ENCODE results near the gene TMSB15B. TPM values are rescaled to one million over a fixed set of nuclear protein-coding genes. Genes with fewer than 3 reads are reported as not detected.
A peak's percentile ranks its signal among the peaks of the same experiment; 100 is the strongest.
"Not testable (repeated sequence)": the region's sequence is repeated elsewhere in the genome, so short reads cannot be mapped to it uniquely, and the experiment has no call there.

The TMSB15B gene
- 4.9 TPM for polyA plus RNA-seq (2012; ENCODE audit: insufficient read depth, insufficient read length)

DNA sequence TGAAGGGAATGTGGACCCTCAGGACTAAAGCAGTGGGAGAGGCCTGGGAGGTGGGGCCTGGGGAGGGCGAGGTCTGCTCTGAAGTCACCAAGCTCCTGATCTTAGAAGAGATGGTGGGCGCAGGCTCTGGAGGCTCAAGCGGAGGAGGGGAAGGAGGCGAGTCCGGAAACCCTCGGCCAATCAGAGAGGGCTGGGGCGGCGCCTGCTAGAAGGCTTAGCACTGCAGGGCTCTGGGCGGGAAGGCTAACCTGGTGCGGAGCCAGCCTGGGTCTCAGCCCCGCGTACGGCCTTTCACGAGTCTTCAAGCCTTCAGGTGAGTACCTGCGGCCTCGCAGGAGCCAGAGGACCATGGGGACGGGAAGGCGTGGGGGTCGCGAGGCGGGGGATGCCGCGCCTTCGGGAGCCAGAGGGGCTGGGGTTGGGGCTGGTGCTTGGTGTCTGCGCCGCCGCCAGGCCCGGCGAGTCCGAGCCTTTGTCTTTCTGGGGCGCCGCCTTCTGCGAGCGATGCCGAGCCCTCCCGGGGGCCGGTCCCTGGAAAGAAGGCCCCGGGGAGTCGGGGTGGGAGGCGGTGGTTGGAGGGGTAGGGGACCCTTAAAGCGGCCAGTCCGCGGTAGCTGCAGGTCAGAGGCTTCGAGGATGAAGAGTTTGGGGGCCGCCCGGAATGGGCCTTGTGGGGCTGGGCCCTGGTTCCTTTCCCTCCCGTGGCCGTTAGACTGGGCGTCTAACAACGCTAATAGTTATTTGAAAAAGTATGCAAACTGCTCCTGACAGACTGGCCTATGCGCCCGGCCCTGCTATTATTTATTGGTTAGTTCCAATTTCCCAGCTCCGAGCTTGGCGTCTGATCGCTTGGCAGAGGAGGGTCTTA, at the start of gene TMSB15B:
Gene TMSB15B (plus strand): TSS at position 217 of the 868 bp plus-strand sequence.
- not testable (repeated sequence) for DNase-seq (ENCODE audit: low read depth, low spot score); H3K4me3 ChIP-seq (ENCODE audit: low read length)

DNA sequence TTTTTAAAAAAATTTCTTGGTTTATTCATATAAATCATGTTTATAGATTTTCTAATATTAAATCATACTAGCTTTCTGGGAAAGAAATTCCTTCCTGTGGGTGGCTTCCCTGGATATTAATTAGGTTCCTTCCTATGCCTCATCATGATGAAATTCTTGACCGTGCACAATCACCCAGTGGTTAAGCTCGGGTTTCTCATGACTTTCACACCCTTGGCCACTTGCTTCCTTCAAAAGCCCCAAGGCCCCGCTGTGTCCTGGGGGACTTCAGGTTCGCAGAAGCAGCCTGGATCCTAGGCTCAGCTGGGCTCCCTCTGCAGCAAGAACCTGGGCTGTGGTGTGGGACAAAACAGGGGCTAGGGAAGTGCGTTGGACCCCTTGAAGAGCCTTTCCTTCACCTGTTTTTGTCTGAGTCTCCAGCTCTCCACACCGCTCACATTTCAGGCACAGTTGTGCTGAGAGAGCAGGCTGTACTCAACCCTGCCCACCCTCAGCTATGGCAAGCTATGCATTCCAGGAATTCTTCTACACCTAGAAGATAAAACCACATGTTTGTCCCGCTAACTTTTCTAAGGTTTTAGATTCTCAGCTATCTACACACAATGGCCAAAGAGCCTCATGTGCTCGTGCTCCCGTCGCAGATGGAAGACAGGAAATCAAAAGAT, 48.9 kb upstream of the TMSB15B start:
- H3K4me3 ChIP-seq (ENCODE audit: low read length) = no peak overlapping the region
- DNase-seq (ENCODE audit: low read depth, low spot score) = no peak

DNA sequence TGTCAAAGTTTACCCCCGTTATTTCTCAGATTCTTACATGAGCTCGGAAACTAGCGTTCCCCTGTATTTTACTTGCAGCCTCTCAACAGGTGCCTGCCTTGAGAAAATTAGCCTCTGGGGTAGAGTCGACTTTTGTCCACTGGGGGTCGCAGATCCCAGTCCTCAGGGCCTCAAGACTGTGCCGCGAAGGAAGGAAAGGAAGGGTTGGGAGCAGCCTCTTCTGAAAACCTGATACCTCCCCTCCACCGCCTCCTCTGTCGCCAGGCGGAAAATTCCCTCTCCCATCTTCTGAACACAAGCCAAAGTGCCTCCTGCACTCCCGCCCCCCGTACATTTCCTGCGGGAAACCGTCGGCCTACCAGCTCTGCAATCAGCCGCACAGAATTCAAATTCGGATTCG, 44.4 kb upstream of the TMSB15B start:
- H3K4me3 ChIP-seq (ENCODE audit: low read length) = peak overlapping the region; percentile 67
- peak; percentile 74 for DNase-seq (ENCODE audit: low read depth, low spot score)

DNA sequence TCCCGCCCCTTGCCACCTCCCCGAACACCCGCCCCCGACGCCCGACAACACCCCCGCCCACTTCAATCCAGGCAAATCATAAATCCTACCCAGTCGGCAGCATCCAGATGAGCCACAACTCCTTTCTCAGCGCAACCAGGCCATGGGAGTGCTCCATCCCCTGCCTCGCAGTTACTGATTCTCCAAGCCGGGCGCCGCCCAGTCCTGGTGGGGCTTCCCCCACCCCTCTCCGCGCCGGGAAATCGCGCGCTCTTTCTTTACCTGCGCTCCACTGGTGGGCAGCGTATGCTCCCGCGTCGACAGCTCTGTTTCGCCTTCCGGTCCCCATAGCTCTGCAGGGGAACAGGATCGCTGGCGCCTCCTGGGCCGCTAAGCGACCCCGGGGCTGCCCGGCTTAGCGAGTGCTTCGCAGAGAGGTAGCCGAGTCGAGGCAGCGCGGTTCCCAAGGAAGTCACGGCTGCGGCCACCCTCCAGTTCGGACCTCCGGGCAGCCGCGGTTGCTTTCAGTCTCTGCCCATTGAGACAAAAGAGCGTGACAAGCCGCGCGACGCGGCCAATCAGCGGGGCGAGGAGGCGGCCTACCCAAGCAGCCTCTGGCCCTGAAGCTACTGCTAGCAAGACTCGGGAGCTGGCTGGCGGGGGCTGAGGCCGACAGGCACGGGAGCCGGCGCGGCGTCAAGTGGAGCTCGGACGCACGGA, 43.7 kb upstream of the TMSB15B start:
- peak; percentile 61 for DNase-seq (ENCODE audit: low read depth, low spot score)

DNA sequence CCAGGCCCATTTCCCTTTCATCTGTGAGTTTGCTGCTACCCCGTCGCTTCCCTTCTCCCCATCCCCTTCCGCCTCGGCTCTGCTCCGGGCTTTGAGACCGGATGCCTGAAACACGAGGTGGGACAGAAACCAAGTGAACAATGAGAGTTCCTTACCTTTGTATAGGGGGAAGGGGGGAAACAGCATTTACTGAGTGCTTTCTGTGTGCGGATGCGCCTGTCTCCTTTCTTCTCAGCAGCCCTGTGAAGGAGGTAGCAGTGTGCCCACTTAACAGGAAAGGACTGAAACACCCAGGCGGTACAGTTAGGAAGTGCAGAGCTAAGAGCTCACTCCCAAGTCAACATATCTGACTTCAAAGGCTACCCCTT, 43.2 kb upstream of the TMSB15B start:
- peak overlapping the region; percentile 67 for H3K4me3 ChIP-seq (ENCODE audit: low read length)
- DNase-seq (ENCODE audit: low read depth, low spot score) = peak; percentile 77

More for the DNA sequence above, 43.7 kb upstream of the TMSB15B start:
- H3K4me3 ChIP-seq (ENCODE audit: low read length) = peak overlapping the region; percentile 67

DNA sequence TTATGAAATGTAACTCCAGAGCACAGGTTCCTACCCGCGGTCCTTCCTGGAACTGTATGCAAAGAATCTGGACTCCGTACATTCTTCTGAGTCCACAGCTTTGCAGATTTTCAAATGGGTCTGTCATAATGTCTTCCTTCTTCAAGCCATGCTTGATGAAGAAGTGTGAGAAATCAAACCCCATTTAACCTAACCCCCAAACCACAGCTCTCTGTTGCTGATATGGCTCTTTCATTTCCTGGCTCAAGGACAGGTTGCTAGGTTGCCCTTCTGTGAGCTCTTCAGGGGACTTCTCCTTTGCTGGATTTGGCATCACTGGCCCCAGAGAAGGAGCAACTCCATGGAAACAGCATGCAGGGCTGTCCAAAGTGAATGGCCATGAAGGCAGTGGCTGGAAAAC, 41.9 kb upstream of the TMSB15B start:
- H3K4me3 ChIP-seq (ENCODE audit: low read length) = peak overlapping the region; percentile 67
- peak; percentile 8 for DNase-seq (ENCODE audit: low read depth, low spot score)

DNA sequence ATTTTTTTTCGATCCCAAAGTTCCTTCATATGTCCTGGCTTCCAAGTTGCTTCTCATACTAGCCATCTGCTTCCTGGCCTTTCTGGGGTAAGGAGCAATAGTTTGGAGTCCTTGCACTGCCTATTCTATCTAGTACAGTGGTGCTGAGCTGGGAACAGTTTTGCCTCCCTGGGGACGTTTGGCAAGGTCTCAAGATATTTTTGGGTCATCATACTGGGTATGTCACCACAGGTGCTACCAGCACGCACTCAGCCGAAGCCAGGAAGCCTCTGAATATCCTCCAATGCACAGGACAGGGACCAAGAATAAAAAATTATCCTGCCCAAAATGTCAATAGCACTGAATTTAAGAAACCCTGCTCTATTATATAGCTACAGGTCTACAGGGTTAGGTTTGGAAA, 35.4 kb upstream of the TMSB15B start:
- no peak for DNase-seq (ENCODE audit: low read depth, low spot score)
- no peak overlapping the region for H3K4me3 ChIP-seq (ENCODE audit: low read length)

DNA sequence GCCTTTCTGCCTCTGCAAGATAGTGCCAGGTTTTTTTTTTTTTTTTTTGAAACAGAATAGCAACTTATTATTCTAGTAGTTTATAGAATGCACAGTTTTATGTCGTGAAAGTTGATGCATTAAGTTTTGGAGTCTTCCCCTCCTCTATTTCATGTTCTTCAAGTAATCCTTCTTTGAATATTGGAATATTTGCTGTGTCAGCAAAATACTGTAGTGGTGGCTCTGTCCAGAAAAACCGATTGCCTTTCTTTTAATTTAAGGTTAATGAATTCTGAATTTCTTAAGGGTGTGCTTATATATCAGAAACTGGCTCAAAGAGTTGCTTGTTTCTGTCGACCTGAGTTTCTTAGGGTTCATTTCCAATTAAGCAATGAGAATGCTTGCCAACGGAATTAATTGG, 34.8 kb upstream of the TMSB15B start:
- no peak overlapping the region for H3K4me3 ChIP-seq (ENCODE audit: low read length)
- no peak for DNase-seq (ENCODE audit: low read depth, low spot score)

DNA sequence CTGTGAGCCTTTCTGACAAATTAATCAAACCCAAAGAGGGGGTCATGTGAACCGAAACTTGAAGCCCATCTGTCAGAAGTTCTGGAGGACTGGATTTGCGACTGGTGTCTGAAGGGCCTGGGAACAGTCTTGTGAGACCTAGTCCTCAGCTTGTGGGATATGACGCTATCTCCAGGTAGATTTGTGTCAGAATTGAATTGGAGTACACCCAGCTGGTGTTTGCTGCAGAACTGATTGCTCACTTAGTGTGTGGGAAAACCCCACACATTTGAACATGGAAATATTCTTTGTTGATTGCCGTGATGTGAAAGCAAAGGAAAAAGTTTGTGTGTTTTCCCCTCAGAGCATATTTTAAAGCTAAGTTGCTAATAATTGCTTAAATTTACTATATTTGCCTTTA, 30.3 kb upstream of the TMSB15B start:
- no peak for DNase-seq (ENCODE audit: low read depth, low spot score)
- H3K4me3 ChIP-seq (ENCODE audit: low read length) = no peak overlapping the region

DNA sequence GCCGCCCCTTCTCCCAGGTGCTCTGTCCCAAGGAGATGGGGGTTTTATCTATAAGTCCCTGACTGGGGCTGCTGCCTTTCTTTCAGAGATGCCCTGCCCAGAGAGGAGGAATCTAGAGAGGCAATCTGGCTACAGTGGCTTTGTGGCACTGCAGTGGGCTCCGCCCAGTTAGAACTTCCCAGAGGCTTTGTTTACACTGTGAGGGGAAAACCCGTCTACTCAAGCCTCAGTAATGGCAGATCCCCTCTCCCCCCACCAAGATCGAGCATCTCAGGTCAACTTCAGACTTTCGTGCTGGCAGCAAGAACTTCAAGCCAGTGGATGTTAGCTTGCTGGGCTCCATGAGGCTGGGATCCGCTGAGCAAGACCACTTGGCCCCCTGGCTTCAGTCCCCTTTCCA, 22.2 kb upstream of the TMSB15B start:
- not testable (repeated sequence) for H3K4me3 ChIP-seq (ENCODE audit: low read length)

DNA sequence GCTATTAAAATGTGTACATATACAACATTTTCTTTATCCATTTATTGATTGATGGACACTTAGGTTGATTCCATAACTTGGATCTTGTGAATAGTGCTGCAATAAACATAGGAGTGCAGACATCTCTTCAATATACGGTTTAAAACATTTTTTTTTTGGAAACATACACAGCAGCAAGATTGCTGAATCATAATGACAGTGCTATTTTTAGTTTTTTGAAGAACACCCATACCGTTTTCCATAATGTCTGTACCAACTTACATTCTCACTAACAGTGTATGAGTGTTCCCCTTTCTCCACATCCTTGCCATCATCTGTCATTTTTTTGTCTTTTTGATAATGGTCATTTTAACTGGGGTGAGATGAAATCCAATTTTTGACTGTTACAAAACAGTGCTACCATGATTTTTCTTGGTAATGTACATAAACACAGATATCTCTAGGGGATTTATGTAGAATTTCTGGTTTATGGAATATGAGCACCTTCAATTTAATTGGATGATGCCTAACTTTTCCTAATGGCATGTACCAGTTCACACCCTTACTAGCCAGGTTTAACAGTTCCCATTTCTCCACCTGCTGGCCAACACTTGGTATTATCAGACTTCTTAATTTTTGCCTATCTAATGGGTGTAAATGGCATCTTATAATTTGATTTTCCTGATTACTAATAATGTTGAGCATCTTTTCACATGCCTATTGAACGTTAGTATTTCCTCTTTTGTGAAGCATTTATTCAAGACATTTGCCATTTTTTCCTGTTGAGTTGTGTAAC, 21.0 kb upstream of the TMSB15B start:
- H3K4me3 ChIP-seq (ENCODE audit: low read length) = no peak overlapping the region
- peak; percentile 33 for DNase-seq (ENCODE audit: low read depth, low spot score)

More for the DNA sequence above, 22.2 kb upstream of the TMSB15B start:
- DNase-seq (ENCODE audit: low read depth, low spot score) = not testable (repeated sequence)

DNA sequence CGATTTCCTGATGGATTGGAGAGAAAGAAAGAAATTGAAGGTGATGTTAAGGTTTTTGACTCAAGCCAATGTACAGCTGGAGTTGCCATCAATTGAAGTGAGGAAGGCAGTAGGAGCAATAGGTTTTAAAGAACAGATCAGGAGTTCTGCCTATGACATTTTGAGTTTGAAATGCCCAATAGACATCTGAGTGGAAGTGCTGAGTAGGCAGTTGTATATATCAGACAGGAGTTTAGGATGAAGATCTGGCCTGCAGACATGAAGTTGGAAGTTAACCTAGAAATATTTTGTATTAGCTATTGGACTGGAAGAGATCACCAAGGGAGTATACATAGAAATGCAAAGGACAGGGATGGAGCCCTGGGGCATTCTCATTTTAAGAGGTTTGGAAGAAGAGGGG, 12.9 kb upstream of the TMSB15B start:
- no peak for DNase-seq (ENCODE audit: low read depth, low spot score)
- H3K4me3 ChIP-seq (ENCODE audit: low read length) = no peak overlapping the region

DNA sequence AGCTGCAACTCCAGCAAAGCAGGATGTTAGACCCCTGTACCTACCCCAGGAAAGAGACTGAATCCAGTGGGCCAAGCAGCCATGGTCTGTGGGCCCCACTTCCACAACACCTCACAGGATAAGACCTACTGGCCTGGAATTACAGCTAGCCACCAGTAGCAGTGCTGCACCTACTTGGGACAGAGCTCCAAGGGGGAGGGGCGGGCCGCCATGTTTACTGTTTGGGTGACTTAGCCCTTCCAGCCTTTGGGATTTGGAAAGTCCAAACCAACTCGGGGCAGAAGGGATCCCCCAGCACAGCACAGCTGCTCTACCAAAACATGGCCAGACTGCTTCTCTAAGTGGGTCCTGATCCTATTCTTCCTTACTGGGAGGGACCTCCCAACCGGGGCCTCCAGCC, 9.1 kb upstream of the TMSB15B start:
- DNase-seq (ENCODE audit: low read depth, low spot score) = no peak

DNA sequence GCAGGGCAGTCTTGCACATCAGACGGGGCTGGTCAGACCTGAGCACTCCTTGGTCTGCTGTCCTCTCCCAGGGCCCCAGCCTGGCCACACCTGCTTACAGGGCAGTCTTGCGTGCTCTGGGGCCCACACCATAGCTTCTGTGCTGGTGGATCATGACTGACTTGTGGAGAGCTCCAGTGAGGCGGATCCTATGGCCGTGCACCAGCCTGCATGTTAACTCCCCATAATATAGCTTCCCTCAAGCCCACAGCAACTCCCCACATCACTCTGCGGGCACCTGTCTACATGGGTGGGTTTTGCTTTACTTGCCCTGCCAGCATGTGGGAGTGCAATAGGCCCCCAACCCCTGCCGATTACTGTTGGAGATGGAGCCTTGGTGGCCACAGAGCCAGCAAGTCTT, 8.2 kb upstream of the TMSB15B start:
- no peak overlapping the region for H3K4me3 ChIP-seq (ENCODE audit: low read length)
- DNase-seq (ENCODE audit: low read depth, low spot score) = no peak

More for the DNA sequence above, 9.1 kb upstream of the TMSB15B start:
- no peak overlapping the region for H3K4me3 ChIP-seq (ENCODE audit: low read length)

DNA sequence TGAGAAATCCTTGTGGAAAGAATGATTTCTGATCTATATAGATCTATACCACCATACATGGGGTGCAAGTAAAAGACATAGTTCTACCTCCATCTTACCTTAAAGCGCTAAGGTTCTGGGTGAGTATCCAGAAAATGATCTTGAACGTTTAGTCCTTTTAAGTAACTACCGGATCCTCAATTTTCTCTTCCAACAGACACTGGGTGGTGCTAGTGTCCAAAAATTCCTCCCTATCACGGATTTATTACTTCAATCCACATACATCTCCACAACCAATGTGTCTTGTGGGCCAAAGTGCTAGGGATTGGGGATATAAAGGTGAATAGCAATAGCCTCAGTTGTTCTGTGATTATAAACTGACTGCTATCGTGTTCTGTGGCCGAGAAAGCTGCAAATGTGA, 1.8 kb upstream of the TMSB15B start:
- not testable (repeated sequence) for H3K4me3 ChIP-seq (ENCODE audit: low read length); DNase-seq (ENCODE audit: low read depth, low spot score)

DNA sequence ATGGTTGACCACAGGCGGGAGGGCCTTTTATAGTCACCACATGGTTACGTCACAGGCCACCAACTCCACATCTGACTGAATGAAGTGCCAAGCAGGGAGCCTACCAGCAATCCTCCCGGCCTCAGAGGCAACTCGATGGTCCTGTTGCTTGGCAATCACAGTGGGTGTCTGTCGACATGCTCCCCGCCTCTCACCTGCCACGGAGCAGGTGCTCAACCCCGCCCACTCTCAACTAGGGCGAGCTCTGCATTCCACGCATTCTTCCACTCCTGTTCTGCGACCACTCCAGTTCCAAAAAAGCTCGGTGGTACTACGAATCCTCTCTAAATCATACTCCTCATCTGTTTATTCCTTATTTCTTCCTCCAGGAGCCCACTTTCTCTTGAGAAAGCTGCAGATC, 21.1 kb downstream of the TMSB15B start:
- H3K4me3 ChIP-seq (ENCODE audit: low read length); DNase-seq (ENCODE audit: low read depth, low spot score): not testable (repeated sequence)

DNA sequence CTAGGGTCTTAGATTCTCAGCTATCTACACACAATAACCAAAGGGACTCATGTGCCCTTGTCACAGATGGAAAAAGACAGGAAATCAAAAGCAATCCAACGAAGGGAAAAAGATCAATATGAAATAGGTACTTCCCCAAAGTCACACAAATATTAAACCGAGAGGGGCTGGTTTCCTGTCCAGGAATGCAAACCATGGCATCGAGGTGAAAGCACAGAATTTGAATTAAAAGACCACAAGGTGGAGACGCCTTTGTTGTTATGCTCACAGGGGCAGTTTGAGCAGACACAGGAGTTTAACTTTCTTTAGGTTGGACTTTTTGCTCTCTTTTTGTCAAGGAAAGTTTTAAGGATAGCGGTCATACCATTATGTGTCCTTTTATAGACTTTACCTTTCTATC, 36.8 kb downstream of the TMSB15B start:
- no peak overlapping the region for H3K4me3 ChIP-seq (ENCODE audit: low read length)
- DNase-seq (ENCODE audit: low read depth, low spot score) = no peak

DNA sequence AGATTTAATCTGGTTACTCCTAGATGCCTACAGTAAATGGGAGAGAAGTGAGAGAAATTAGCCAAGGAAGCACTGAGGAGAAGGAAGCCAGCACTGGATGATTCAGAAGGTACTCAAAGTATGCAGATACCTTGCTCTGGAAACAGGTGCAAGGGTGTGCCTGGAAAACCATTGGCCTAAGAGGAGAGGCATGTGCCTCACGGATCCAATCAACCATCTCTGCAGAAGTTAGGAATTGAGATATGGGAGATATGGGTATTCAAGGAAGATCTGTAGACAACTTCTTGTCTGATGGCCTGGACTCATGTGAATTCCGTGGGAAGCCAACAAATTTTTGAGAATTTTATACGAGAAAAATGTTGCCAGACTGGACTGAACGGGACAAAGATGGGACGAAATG, 46.4 kb downstream of the TMSB15B start:
- DNase-seq (ENCODE audit: low read depth, low spot score) = no peak
- H3K4me3 ChIP-seq (ENCODE audit: low read length) = no peak overlapping the region

DNA sequence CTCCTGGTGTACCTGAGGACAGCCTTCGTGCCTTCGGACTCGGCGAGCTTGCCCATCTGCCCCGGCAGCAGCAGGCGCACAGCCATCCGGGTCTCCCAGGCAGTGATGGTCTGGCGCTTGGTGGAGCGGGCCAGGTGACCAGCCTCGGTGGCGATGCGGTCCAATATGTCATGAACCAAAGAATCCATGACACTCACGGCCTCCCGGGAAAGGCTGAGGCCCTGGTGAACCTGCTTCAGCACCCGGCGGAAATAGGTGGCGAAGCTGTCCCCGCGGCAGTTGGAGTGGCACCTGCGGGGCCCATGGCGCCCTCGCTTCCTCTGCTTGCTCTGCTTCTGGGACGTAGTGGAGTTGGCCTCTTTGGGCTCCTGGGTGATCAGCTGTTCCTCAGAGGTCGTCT, 50.7 kb downstream of the TMSB15B start:
- H3K4me3 ChIP-seq (ENCODE audit: low read length) = no peak overlapping the region
- no peak for DNase-seq (ENCODE audit: low read depth, low spot score)

Data from Jurkat, Clone E6-1 (cell line).